HG03064 (cell line): ENCODE measurements around the gene ST7.
A peak's percentile ranks its signal among the peaks of the same experiment; 100 is the strongest.

Experiments used
- ATAC-seq: cut with Tn5 transposase; IDR thresholded peaks from one replicate; pipeline ENCODE4 v1.9.1; 2021; ENCODE audit warnings: low read depth; ENCODE audit not compliant: unreplicated experiment

ST7 gene

DNA sequence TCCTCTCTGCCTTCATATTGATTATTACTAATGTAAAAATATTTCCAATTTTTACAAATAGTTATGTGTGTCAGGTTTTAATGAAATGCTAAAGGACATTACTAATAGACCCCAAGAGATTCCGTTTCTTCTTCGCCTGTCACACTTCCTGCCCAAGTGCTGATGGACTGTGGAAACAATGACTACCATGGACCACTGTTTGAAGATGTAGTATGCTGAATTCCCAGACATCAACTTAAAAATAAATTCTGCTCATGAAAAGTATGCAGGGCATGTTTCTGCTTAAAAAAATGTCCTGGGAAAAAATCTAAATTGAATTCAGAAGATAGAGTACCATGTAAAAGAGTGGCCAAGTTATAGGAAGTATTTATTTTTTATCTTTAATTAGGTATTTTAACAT lies 52.1 kb downstream of the ST7 start:
- ATAC-seq, result no peak

GRCh38 chr7:117006907-117007684 lies 53.8 kb downstream of the ST7 start:
- no peak for ATAC-seq

GRCh38 chr7:117008118-117008885 lies 55.0 kb downstream of the ST7 start:
- ATAC-seq, result no peak

GRCh38 chr7:117008886-117009531 lies 55.7 kb downstream of the ST7 start:
- ATAC-seq, result no peak

DNA sequence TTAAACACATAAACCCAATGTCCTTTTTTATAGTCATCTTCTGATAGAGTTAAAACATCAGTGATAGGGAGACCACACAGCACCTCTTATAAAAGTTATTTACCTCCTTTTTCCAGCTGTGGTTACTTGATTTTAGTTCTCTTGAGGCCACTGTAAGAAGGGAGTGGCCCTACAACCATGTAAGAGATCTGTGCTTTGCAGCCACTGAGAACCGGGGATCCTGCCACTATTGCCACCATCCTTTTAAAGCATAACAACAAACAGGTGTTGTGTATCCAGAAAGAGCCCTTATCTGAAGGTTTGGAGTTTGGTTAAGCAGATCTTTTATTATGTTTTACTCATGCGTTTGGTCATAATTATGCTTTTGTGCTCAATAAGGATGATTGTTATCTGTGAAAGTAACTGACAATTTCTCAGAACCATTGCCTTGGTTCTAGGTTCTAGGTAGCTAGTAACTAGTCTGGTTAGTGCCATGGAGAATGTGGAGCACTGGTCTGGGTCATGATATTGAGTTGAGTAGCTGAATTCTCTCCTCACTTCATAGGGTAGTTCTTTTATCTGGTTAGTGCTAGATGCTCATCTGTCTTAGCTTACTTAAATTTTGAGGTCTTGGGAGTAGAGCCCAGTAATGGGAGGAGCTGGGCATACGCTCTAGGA lies 56.5 kb downstream of the ST7 start:
- no peak for ATAC-seq

- peak; percentile 31 for ATAC-seq
Observed at GRCh38 chr7:117010375-117011133, 57.3 kb downstream of the ST7 start.

- ATAC-seq, result peak; percentile 76
Observed at GRCh38 chr7:117011419-117012260, 58.3 kb downstream of the ST7 start.

DNA sequence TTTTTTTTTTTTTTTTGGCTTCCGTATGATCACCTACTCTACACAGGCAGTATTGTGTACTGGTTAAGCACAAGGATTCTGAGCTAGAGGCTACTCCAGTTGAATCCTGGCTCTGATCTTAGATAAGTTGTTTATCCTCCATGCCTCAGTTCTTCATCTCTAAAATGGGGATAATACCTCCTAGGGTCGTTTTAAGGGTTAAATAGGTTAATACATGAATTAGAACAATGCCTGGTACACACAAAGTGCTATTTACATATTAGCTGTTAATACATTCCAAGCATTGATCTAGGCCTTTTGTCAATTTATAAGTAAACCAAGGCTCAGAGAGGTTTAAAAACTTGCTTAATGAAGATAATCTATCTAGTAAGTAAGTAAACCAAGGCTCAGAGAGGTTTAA lies 59.0 kb downstream of the ST7 start:
- peak; percentile 4 for ATAC-seq

GRCh38 chr7:117012696-117013095 lies 59.4 kb downstream of the ST7 start:
- ATAC-seq, result no peak

DNA sequence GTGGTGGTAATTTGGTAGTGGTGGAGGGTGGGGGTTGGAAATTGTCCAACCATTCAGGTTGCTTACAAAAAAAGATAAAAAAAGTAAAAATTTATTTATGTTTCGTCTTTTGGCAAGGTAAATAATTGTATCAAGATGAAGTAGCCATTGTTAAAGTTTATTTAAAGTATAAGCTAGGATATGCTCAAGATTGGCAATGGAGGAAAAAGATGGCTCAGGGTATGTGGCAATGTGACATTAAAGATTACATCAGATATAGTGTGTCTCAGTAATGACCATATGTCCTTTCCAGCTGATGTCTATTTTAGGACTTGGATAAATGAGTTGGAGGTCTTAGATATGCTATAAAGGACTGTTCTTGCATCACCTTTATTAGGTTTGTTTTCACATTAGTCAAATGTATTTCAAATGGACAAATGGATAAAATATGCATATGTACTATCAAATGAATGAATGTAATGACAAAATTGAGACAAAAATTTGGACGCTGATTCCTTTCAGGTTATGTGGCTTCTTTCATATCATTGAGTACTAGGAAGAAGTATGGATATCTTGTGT lies 60.9 kb downstream of the ST7 start:
- ATAC-seq, result no peak

- peak; percentile 23 for ATAC-seq
Observed at GRCh38 chr7:117014673-117015133, 61.4 kb downstream of the ST7 start.

DNA sequence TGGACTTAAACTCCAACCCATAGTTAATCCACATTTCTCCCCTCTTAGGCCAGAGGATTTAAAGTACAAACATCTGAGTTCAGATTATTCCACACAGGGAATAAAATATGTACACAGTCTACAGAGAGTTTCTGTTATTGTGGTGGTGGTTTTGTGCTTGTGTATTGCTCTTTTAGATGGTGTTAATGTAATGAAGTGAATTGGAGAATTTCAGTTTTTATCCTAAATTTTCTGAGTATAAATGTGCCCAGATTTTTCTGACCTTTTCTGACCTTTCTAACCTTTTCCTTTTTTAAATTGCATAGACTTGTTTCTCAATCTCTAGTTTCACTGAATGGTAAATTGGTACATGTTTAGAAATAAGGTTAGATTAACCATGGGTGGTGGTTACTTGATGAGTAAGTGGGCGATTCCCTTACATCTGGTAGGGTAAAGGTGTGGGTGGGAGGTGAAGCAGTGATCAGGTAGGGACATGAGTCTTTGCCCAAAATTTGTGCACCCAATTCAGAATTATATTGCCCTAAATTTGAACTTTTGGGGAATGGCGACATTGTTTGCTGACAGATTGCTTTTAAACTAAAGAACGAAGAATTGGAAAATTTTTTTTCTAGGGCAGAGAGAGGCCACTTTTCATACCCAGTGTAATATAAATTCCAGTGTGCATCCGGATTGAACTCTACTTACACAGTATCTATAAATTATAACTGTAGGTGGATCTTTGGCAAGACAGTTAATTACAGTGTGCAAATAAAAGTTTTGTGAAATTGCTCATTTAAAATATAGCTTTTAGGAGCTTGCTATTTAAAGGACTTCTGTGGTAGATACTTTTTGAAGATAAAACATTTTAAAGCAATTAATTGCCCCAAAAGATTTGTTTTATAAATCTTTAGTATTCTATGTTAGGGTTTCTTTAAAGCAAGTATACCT lies 62.2 kb downstream of the ST7 start:
- ATAC-seq, result no peak

DNA sequence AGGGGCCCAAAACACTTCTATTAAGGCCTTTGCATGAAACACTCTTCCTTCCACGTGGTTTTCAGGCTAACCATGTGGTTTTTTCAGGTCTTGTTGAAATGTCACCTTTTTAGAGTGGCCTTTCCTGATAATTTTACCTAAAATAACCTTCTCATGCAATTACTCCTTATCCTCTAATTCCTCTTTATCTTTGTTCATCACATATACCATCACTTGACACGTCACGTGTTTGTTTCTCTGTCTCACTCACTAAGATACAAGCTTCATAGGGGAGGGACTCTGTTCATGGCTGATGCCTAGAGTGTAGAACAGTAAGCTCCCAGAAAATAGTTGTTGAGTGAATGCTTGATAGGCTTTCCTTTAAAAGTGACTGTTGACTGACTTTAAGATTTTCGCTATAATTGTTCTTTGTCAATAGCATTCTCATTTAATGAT lies 63.7 kb downstream of the ST7 start:
- ATAC-seq, result no peak

DNA sequence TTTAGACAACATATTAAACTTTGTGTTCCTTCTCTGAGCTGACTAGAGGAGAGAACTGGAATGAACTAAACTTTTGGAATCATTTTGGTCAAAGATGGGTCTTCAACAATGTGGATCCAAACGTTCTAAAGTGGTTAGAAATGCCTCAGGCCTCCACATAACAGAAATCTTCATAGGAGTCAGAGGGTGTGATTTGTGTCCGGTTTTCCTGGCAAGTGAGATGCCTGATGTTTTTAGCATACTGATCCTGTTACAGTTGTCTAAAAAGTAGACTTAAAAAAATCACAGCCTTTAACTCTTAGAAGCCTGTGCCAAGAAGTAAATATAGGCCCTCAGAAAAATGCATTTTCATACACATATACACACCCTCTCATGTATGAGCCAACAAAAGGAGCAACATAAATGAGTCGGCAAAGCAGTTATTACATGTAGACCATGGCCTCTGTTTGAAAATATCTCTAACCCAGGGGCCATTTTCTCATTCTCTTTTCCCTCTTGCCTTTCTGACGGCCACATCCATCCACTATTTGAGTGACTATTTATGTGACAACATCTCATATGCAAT lies 64.5 kb downstream of the ST7 start:
- ATAC-seq, result no peak

DNA sequence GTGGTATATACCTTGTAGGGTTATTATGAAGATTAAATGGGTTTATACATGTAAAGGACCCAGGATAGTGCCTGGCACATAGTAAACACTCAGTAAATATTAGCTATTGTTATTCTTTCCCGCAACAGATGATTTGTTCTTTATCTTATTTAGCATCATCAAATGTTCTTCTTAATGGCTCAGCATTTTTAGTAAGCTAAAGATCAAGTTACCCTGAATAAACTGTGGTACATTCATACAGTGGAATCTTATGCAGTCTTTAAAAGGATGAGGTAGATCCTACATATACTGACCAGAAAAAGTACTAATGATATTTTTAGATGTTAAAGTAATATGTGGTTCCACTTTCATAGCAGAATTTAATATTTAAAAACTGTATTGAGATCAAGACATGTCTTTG lies 65.4 kb downstream of the ST7 start:
- no peak for ATAC-seq

DNA sequence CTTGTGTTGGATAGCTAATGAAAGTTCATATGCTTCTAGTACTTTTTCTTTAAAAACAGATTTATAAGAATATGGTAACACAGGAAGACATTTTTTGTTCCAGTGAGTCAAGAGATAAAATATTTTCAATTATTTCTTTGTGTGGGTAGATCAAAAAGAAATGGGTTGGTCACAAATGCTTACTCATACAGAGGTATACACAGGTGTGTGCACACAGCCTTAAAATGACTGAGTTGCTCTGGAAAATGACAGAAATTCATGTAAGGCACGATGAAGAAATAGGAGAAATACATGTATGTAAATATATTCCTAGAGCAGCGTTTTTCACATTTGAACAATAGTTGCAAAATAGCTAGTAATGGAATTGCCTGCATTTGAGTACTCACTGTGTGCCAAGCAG lies 66.0 kb downstream of the ST7 start:
- no peak for ATAC-seq

GRCh38 chr7:117019786-117020590 lies 66.7 kb downstream of the ST7 start:
- ATAC-seq, result no peak
